PC-9 (cell line): ENCODE results near the gene MAB21L3. TPM values are rescaled to one million over a fixed set of nuclear protein-coding genes. Genes with fewer than 3 reads are reported as not detected.

Experiments
- BruUV-seq: library from RNA; stranded (reverse); fragments of 400-500 nt; replicated peaks from 2 replicates; lab custom pipeline; 2021; lab: Mats Ljungman, UMichigan
- CTCF ChIA-PET: fragments of 300-600 bp; sonication (Branson Sonifier 250); formaldehyde crosslinking; loops from one replicate; lab custom pipeline; 2022; ENCODE audit warnings: antibody characterized with exemption; lab: Charles Lee
- POLR2A ChIA-PET: fragments of 300-600 bp; sonication (Branson Sonifier 250); formaldehyde crosslinking; loops from one replicate; lab custom pipeline; 2022; ENCODE audit warnings: antibody characterized with exemption; ENCODE audit not compliant: unreplicated experiment; lab: Charles Lee
- DNase-seq, 2 experiments: peaks; one replicate each; pipeline versions ENCODE4 v3.0.0 to v3.0.0-alpha.2; 2015 to 2022; ENCODE audit warnings: mixed read lengths in 1 of 2
- H2AFZ ChIP-seq: fragments of 200-600 bp; sonication (generic); 2 replicates; pipeline ENCODE4 v1.8.1; 2017; ENCODE audit warnings: antibody characterized with exemption
- H3F3A ChIP-seq: fragments of 200-600 bp; sonication (generic); 2 replicates; pipeline ENCODE4 v1.8.1; 2017; ENCODE audit warnings: antibody characterized with exemption, mild to moderate bottlenecking, low read depth; ENCODE audit not compliant: insufficient read depth
- H3K27ac ChIP-seq: fragments of 200-600 bp; sonication (generic); 2 replicates; pipeline ENCODE4 v1.6.1; 2016; ENCODE audit warnings: mixed run types
- H3K27me3 ChIP-seq: fragments of 200-600 bp; sonication (generic); 2 replicates; pipeline ENCODE4 v1.6.1; 2016; ENCODE audit warnings: low read depth, mixed run types; ENCODE audit not compliant: insufficient read depth
- H3K36me3 ChIP-seq: fragments of 200-600 bp; sonication (generic); 2 replicates; pipeline ENCODE4 v1.6.1; 2016; ENCODE audit warnings: low read depth, mixed run types
- H3K4me1 ChIP-seq: fragments of 200-600 bp; sonication (generic); replicated peaks from 2 replicates; pipeline ENCODE4 v1.6.1; 2016; ENCODE audit warnings: mixed run types; ENCODE audit not compliant: insufficient read depth
- H3K4me2 ChIP-seq: fragments of 200-600 bp; sonication (generic); 2 replicates; pipeline ENCODE4 v1.6.1; 2017; ENCODE audit warnings: mixed run types
- H3K4me3 ChIP-seq: fragments of 200-600 bp; sonication (generic); 2 replicates; pipeline ENCODE4 v1.6.1; 2016; ENCODE audit warnings: mixed run types
- H3K79me2 ChIP-seq: fragments of 200-600 bp; sonication (generic); 2 replicates; pipeline ENCODE4 v1.6.1; 2017; ENCODE audit warnings: low read depth, mixed run types
- H3K9me2 ChIP-seq: fragments of 200-600 bp; sonication (generic); 2 replicates; pipeline ENCODE4 v1.8.1; 2017; ENCODE audit warnings: mild to moderate bottlenecking; ENCODE audit not compliant: insufficient read depth
- H3K9me3 ChIP-seq: fragments of 200-600 bp; sonication (generic); 2 replicates; pipeline ENCODE4 v1.8.1; 2016; ENCODE audit warnings: low read depth; ENCODE audit not compliant: insufficient read depth
- H4K20me1 ChIP-seq: fragments of 200-600 bp; sonication (generic); 2 replicates; pipeline ENCODE4 v1.8.1; 2017; ENCODE audit not compliant: insufficient read depth
- EZH2 ChIP-seq: fragments of 200-600 bp; sonication (generic); IDR thresholded peaks from 2 replicates; pipeline ENCODE4 v1.8.0; 2017; ENCODE audit warnings: antibody characterized with exemption, low read depth
- intact Hi-C: fragments of 100-400 bp; cut with micrococcal nuclease; formaldehyde crosslinking; loops from one replicate; pipeline ENCODE4 v1.10.0; 2022; ENCODE audit not compliant: unreplicated experiment
- total RNA-seq: library from RNA; stranded (reverse); gene quantifications from 2 replicates; pipeline ENCODE4 v1.2.3, GENCODE V29; 2021
- TF ChIP-seq, protein P1 (sequence below): fragments of 200-600 bp; sonication (generic); conservative IDR thresholded peaks from 2 replicates; pipeline ENCODE4 v1.6.1; 2017; ENCODE audit warnings: mixed run types, antibody characterized with exemption, mild to moderate bottlenecking, moderate library complexity

The MAB21L3 gene
- total RNA-seq, 1 experiment from 2014 or later: not detected

GRCh38 chr1:116107371-116107770, 3.8 kb upstream of the MAB21L3 start:
- peaks cover 9% of the 10 kb centered on the region for H3F3A ChIP-seq
- POLR2A ChIA-PET: no interaction called here
- no peaks in the 10 kb centered on the region for H3K27me3 ChIP-seq
- DNase-seq: no peak
- H3K4me2 ChIP-seq: no peak overlapping the region
- CTCF ChIA-PET: no interaction called here
- H2AFZ ChIP-seq: no peak overlapping the region
- H3K27ac ChIP-seq: no peak overlapping the region
- TF ChIP-seq, protein P1, sequence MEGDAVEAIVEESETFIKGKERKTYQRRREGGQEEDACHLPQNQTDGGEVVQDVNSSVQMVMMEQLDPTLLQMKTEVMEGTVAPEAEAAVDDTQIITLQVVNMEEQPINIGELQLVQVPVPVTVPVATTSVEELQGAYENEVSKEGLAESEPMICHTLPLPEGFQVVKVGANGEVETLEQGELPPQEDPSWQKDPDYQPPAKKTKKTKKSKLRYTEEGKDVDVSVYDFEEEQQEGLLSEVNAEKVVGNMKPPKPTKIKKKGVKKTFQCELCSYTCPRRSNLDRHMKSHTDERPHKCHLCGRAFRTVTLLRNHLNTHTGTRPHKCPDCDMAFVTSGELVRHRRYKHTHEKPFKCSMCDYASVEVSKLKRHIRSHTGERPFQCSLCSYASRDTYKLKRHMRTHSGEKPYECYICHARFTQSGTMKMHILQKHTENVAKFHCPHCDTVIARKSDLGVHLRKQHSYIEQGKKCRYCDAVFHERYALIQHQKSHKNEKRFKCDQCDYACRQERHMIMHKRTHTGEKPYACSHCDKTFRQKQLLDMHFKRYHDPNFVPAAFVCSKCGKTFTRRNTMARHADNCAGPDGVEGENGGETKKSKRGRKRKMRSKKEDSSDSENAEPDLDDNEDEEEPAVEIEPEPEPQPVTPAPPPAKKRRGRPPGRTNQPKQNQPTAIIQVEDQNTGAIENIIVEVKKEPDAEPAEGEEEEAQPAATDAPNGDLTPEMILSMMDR: no peak
- no peak for TF ChIP-seq EZH2
- no peak overlapping the region for H3K4me3 ChIP-seq
- no peaks in the 10 kb centered on the region for H3K79me2 ChIP-seq
- no peaks in the 10 kb centered on the region for H3K36me3 ChIP-seq
- H4K20me1 ChIP-seq: no peaks in the 10 kb centered on the region
- peaks cover 14% of the 10 kb centered on the region for H3K4me1 ChIP-seq
- peaks cover 5% of the 10 kb centered on the region; the same call in 1 of the 2 replicates for H3K9me3 ChIP-seq
- intact Hi-C loops: no loop called here
- H3K9me2 ChIP-seq: no peaks in the 10 kb centered on the region
- no TSS peak for BruUV-seq

- Histone ChIP-seq H4K20me1 (no peaks in the 10 kb centered on the region), H3K79me2 (no peaks in the 10 kb centered on the region), H3F3A (peaks cover 9% of the 10 kb centered on the region), H3K9me3 (peaks cover 5% of the 10 kb centered on the region; the same call in 1 of the 2 replicates), H3K4me3 (no peak overlapping the region), H3K36me3 (no peaks in the 10 kb centered on the region), H2AFZ (no peak overlapping the region), H3K27me3 (no peaks in the 10 kb centered on the region), H3K4me2 (no peak overlapping the region), H3K4me1 (peaks cover 23% of the 10 kb centered on the region), H3K27ac (no peak overlapping the region), H3K9me2 (no peaks in the 10 kb centered on the region)
- DNase-seq: no peak
- intact Hi-C loops: no loop called here
- ChIA-PET CTCF (no interaction called here), POLR2A (no interaction called here)
- no peak for TF ChIP-seq EZH2
- TF ChIP-seq, protein P1: no peak
- no TSS peak for BruUV-seq
Measured at GRCh38 chr1:116111524-116112021, 374 bp downstream of the MAB21L3 start.

GRCh38 chr1:116112388-116113140, 1.4 kb downstream of the MAB21L3 start:
- Histone ChIP-seq H3K4me2 (no peak overlapping the region), H3K27ac (no peak overlapping the region), H3K27me3 (no peaks in the 10 kb centered on the region), H2AFZ (no peak overlapping the region), H3K4me3 (no peak overlapping the region), H4K20me1 (no peaks in the 10 kb centered on the region), H3K36me3 (no peaks in the 10 kb centered on the region), H3K4me1 (peaks cover 23% of the 10 kb centered on the region), H3F3A (peaks cover 9% of the 10 kb centered on the region), H3K9me3 (peaks cover 5% of the 10 kb centered on the region; the same call in 1 of the 2 replicates), H3K9me2 (no peaks in the 10 kb centered on the region), H3K79me2 (no peaks in the 10 kb centered on the region)
- ChIA-PET POLR2A (no interaction called here), CTCF (no interaction called here)
- intact Hi-C loops: no loop called here
- no peak for DNase-seq
- no TSS peak for BruUV-seq
- TF ChIP-seq, protein P1: no peak
- TF ChIP-seq EZH2: no peak
